BE2C (cell line): ENCODE data around the gene MAP7.

ENCODE experiments used
- DNase-seq: peaks from one replicate; pipeline ENCODE4 v3.0.0-alpha.2; 2020
- H3K27me3 ChIP-seq: fragments of 250-450 bp; sonication (Bioruptor Pico); 2 replicates; pipeline ENCODE4 v1.5.1; 2020; ENCODE audit warnings: mild to moderate bottlenecking
- H3K36me3 ChIP-seq: fragments of 250-450 bp; sonication (Bioruptor Pico); 2 replicates; pipeline ENCODE4 v1.5.1; 2020; ENCODE audit warnings: mild to moderate bottlenecking
- H3K4me1 ChIP-seq: fragments of 250-450 bp; sonication (Bioruptor Pico); 2 replicates; pipeline ENCODE4 v1.5.1; 2020
- H3K4me3 ChIP-seq: 2 replicates; pipeline ENCODE4 v1.5.1; 2011; ENCODE audit warnings: low read depth, low read length
- H3K9me3 ChIP-seq: fragments of 250-450 bp; sonication (Bioruptor Pico); 2 replicates; pipeline ENCODE4 v1.5.1; 2020
- TF ChIP-seq, protein P1 (sequence below): IDR thresholded peaks from 2 replicates; pipeline ENCODE4 v1.5.1; 2012; ENCODE audit warnings: mild to moderate bottlenecking, low read depth, low read length

MAP7 gene

DNA sequence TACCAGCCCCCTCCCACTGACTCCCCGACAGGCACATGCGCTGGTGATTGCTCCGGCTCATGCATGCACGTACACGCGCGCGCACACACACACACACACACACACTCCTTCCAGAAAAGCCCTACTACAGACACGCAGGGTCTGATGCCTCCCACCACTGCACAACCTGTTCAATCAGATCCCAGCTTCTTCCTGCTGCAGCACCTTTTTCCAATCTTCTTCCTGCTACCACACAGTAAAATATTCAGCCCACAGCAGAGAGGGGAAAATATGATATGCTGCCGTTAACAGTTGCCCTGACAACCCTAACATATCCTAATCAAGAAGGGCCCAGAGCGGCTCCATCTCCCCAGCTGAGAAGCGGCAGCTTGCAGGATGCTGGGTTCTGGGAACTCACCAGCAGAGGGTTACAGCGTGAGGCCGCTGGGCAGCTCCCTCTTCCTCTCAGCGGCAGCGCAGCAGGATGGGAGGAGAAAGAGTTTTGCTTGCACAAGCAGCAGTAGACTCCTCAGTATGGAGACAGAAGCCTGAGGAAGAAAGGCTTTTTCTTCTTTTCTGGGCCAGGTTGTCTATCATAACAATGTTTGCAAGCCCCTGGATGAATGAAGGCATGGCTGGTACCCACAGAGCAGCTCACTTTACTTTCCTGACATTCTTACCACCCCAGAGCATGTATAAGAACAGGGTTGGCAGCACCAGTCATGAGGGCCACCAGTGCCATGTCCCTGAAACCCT is 23.9 kb downstream of the MAP7 start:
- Histone ChIP-seq H3K4me3 (peak overlapping the region; percentile 62), H3K27me3 (no peaks in the 10 kb centered on the region), H3K9me3 (no peaks in the 10 kb centered on the region), H3K4me1 (peaks cover 29% of the 10 kb centered on the region), H3K36me3 (no peaks in the 10 kb centered on the region)
- DNase-seq = peak; percentile 79
- TF ChIP-seq, protein P1, sequence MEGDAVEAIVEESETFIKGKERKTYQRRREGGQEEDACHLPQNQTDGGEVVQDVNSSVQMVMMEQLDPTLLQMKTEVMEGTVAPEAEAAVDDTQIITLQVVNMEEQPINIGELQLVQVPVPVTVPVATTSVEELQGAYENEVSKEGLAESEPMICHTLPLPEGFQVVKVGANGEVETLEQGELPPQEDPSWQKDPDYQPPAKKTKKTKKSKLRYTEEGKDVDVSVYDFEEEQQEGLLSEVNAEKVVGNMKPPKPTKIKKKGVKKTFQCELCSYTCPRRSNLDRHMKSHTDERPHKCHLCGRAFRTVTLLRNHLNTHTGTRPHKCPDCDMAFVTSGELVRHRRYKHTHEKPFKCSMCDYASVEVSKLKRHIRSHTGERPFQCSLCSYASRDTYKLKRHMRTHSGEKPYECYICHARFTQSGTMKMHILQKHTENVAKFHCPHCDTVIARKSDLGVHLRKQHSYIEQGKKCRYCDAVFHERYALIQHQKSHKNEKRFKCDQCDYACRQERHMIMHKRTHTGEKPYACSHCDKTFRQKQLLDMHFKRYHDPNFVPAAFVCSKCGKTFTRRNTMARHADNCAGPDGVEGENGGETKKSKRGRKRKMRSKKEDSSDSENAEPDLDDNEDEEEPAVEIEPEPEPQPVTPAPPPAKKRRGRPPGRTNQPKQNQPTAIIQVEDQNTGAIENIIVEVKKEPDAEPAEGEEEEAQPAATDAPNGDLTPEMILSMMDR = peak; percentile 63

DNA sequence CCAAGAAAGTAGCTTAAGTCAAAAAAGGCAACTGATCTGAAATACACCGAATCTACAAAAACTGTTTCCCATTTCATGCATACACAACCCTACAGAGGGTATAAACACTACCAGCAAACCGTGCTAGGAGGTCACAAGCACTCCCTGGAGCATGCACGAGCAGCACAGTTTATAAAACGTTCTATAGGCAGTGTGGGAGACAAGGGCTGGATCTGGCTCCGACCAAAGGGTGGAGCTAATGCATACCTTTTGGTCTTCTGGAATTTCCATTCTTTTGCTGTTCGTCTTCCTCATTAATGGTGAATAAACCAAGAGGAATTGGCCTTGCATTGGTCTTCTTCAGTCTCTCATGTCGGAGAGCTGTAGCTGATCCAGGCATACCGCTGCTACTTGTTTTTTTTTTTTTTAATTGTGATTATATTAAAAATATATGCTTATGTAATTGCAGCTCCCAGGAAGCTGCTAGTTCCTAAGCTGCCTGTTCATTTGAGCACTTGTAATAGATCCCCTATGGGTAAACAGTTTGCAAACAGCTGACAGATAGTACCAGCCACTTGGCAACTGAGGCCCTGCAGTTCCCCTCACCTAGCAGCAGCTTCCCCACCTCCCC is 24.5 kb downstream of the MAP7 start:
- H3K4me1 ChIP-seq = peaks cover 33% of the 10 kb centered on the region
- H3K27me3 ChIP-seq = no peaks in the 10 kb centered on the region
- H3K9me3 ChIP-seq = no peaks in the 10 kb centered on the region
- no peaks in the 10 kb centered on the region for H3K36me3 ChIP-seq
- DNase-seq = peak; percentile 39
- peak overlapping the region; percentile 62 for H3K4me3 ChIP-seq
- TF ChIP-seq, protein P1 = peak; percentile 23; the same call in 1 of the 2 replicates

DNA sequence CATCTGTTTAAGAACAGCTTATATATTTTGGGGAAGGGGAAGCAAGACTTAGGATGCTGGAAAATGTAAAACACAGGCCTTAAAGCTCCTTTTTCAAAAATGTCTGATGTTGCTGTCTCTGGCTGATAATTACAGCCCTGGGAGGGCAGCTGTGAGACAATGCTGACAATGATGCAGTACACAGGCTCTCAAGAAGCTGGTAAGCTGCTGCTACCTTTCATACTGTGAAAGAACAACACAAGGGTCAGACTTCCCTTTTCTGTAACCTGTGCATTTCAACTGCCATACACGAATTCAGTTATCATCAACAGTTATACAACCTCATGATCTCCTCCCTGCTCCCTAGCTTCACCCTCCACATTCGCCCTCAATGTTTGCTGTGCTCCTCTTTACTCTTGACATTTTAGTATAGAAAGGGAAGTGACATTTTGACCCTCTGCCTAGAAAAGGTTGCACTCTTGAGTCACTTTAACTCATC is 25.2 kb downstream of the MAP7 start:
- Histone ChIP-seq H3K4me1 (peaks cover 37% of the 10 kb centered on the region), H3K4me3 (peak overlapping the region; percentile 62), H3K27me3 (no peaks in the 10 kb centered on the region), H3K9me3 (no peaks in the 10 kb centered on the region), H3K36me3 (no peaks in the 10 kb centered on the region)
- TF ChIP-seq, protein P1 = no peak
- peak; percentile 18 for DNase-seq

DNA sequence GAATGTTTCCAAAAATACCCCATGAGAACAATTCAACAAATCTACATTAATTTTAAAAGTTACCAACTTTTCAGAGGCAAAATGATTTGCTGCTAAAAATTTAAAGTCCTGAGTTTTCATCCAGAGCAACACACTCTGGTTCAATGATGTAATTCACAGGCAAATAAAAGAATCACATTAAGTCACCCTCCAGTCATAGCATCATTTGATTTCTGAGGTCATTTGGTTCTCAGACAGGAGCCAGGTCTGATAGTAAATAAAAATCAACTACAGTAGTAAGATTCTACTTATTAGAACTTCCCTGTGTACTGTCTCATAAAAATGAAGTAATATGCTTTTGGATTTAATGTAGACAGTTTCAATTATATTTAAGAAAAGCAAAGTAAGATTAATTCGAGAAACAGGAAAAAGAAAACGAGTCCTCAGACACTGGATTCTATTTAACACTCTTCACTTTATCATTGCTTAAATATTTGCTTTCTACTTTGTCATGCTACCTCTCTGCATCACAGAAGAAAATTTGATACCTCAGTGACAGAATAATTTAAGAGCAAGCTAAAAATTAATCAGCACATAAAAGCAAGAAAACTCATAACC is 25.8 kb downstream of the MAP7 start:
- no peaks in the 10 kb centered on the region for H3K36me3 ChIP-seq
- peaks cover 39% of the 10 kb centered on the region for H3K4me1 ChIP-seq
- no peak for DNase-seq
- TF ChIP-seq, protein P1 = no peak
- no peaks in the 10 kb centered on the region for H3K9me3 ChIP-seq
- peak overlapping the region; percentile 62 for H3K4me3 ChIP-seq
- no peaks in the 10 kb centered on the region for H3K27me3 ChIP-seq

DNA sequence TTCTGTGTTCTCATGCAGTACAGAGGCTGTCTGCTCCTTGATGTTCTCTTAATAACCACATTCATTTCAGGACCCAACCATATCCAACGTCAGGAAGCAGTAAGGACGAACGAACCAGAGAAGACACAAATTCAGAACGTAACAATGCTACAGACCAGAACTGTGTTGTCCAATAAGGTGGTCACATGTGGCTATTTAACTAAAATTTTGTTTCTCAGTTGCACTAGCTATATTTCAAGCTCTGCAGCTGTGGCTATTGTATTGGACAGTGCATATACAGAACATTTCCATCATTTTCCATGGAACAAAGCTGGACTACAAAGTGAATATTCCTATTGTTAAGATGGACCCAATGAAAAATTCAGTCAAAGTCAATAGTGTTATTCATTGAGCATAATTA is 27.0 kb downstream of the MAP7 start:
- no peaks in the 10 kb centered on the region for H3K36me3 ChIP-seq
- DNase-seq = no peak
- H3K4me1 ChIP-seq = peaks cover 51% of the 10 kb centered on the region
- TF ChIP-seq, protein P1 = no peak
- H3K9me3 ChIP-seq = no peaks in the 10 kb centered on the region
- H3K4me3 ChIP-seq = no peak overlapping the region
- H3K27me3 ChIP-seq = no peaks in the 10 kb centered on the region

DNA sequence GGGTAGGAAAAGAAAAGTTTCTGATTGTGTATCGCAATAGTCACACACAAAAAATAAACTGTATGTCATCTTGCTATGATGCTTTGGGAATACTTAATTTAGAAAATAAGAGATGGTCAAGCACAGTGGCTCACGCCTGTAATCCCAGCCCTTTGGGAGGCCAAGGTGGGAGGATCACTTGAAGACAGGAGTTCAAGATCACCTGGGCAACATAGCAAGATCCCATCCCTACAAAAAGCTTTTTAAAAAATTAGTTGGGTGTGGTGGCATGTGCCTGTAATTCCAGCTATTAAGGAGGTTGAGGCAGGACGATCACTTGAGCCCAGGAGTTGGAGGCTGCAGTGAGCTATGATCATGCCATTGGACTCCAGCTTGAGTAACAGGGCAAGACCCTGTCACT is 27.6 kb downstream of the MAP7 start:
- TF ChIP-seq, protein P1 = no peak
- Histone ChIP-seq H3K4me1 (peaks cover 53% of the 10 kb centered on the region), H3K27me3 (no peaks in the 10 kb centered on the region), H3K36me3 (no peaks in the 10 kb centered on the region), H3K9me3 (no peaks in the 10 kb centered on the region), H3K4me3 (no peak overlapping the region)
- DNase-seq = no peak
